Activated CD4-positive, alpha-beta T cell treated with anti-CD3 and anti-CD28 coated beads for 36 hours (primary cell): ENCODE data around the gene RNASE1. TPM values are rescaled to one million over a fixed set of nuclear protein-coding genes. Genes with fewer than 3 reads are reported as not detected.
"Not testable (repeated sequence)": the region's sequence is repeated elsewhere in the genome, so short reads cannot be mapped to it uniquely, and the experiment has no call there.

ENCODE experiments used
- ATAC-seq: fragments of 200-7000 bp; cut with Tn5 transposase; one replicate; pipeline ENCODE4 v1.10.0; 2021; ENCODE audit warnings: mild to moderate bottlenecking, moderate library complexity
- CTCF ChIA-PET: fragments of 350-600 bp; sonication (Branson Sonifier 250); formaldehyde crosslinking; loops from one replicate; lab custom pipeline; 2021; ENCODE audit warnings: antibody characterized with exemption; lab: Charles Lee
- POLR2A ChIA-PET: fragments of 350-600 bp; sonication (Branson Sonifier 250); formaldehyde crosslinking; loops from one replicate; lab custom pipeline; 2021; ENCODE audit warnings: antibody characterized with exemption, inconsistent platforms; lab: Charles Lee
- DNase-seq: peaks from one replicate; pipeline ENCODE4 v3.0.0-alpha.2; 2020
- H3K27ac Mint-ChIP-seq: one replicate; pipeline ENCODE4 v1.8.0; 2021; ENCODE audit warnings: mixed read lengths
- H3K27me3 Mint-ChIP-seq: one replicate; pipeline ENCODE4 v1.8.0; 2021; ENCODE audit warnings: mixed read lengths
- H3K36me3 Mint-ChIP-seq: one replicate; pipeline ENCODE4 v1.8.0; 2021; ENCODE audit warnings: low read depth, mixed read lengths
- H3K4me1 Mint-ChIP-seq: one replicate; pipeline ENCODE4 v1.8.0; 2021; ENCODE audit warnings: mixed read lengths
- H3K4me3 Mint-ChIP-seq: one replicate; pipeline ENCODE4 v1.8.0; 2021; ENCODE audit warnings: mild to moderate bottlenecking, moderate library complexity, mixed read lengths
- H3K9me3 Mint-ChIP-seq: one replicate; pipeline ENCODE4 v1.8.0; 2021; ENCODE audit warnings: low read depth, mixed read lengths
- intact Hi-C, 2 experiments: fragments of 100-400 bp; cut with DNase I in 1 of 2; cut with micrococcal nuclease in 1 of 2; formaldehyde crosslinking; loops; one replicate each; pipeline versions ENCODE4 v1.14.2 to v1.15.1; 2022 to 2024; cut with DNase I, micrococcal nuclease
- total RNA-seq, 2 experiments: library from RNA; stranded (reverse); gene quantifications; one replicate each; pipeline ENCODE4 v1.2.3, GENCODE V29; 2021

The RNASE1 gene
- total RNA-seq, 2 experiments from 2014 or later, result not detected

GRCh38 chr14:20826666-20827065 is 24.0 kb upstream of the RNASE1 start:
- ATAC-seq, H3K27me3 Mint-ChIP-seq, POLR2A ChIA-PET, H3K4me1 Mint-ChIP-seq, intact Hi-C loops, H3K27ac Mint-ChIP-seq, H3K36me3 Mint-ChIP-seq, H3K4me3 Mint-ChIP-seq, DNase-seq, H3K9me3 Mint-ChIP-seq: not testable (repeated sequence)
- CTCF ChIA-PET, result interaction anchor here (0.6 kb wide), 1 partner anchor 40 kb away, joined by 4 read pairs; no protein-coding TSS in a partner anchor

DNA sequence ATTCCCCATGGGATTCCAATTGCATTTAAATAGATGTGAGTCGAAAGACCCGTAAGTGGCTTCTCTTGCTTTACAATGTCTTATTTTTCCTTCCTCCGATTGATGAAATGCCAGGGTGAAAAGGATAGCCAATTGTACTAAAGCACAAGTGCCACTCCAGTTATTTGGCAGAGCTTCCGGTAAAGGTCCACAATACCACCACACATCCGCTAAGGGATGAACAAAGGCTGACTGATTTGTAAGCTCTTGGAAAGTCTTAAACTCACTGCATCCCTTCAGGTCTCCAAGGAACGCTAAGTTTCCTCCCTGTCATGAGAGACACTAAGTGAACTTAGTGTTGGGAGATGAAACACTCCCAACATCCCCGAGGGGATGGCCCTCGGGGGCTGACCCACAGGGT is 21.2 kb upstream of the RNASE1 start:
- intact Hi-C loops, result no loop called here
- ChIA-PET POLR2A (interaction anchor here (0.5 kb wide), 1 partner anchor 177 kb away, joined by 3 read pairs; no protein-coding TSS in a partner anchor), CTCF (no interaction called here)

GRCh38 chr14:20821521-20822108 is 19.0 kb upstream of the RNASE1 start:
- ATAC-seq, POLR2A ChIA-PET, H3K9me3 Mint-ChIP-seq, H3K27ac Mint-ChIP-seq, H3K27me3 Mint-ChIP-seq, intact Hi-C loops, DNase-seq, H3K4me1 Mint-ChIP-seq, CTCF ChIA-PET, H3K4me3 Mint-ChIP-seq, H3K36me3 Mint-ChIP-seq: not testable (repeated sequence)

More for the DNA sequence above, 21.2 kb upstream of the RNASE1 start:
- DNase-seq (no peak), ATAC-seq (no peak)
- H3K36me3 Mint-ChIP-seq, result no peaks in the 10 kb centered on the region
- peaks cover 8% of the 10 kb centered on the region for H3K4me1 Mint-ChIP-seq
- no peak overlapping the region for H3K27ac Mint-ChIP-seq
- peaks cover 4% of the 10 kb centered on the region for H3K9me3 Mint-ChIP-seq
- H3K4me3 Mint-ChIP-seq, result no peak overlapping the region
- H3K27me3 Mint-ChIP-seq, result peaks cover 2% of the 10 kb centered on the region

GRCh38 chr14:20820063-20820904 is 17.6 kb upstream of the RNASE1 start:
- ChIA-PET CTCF (no interaction called here), POLR2A (no interaction called here)

GRCh38 chr14:20818861-20819260 is 16.2 kb upstream of the RNASE1 start:
- Mint-ChIP-seq H3K27ac (no peak overlapping the region), H3K4me3 (no peak overlapping the region), H3K4me1 (no peaks in the 10 kb centered on the region), H3K9me3 (no peaks in the 10 kb centered on the region), H3K27me3 (peaks cover 2% of the 10 kb centered on the region), H3K36me3 (no peaks in the 10 kb centered on the region)
- DNase-seq, result peak; percentile 25
- CTCF ChIA-PET, result interaction anchor here (0.8 to 1.4 kb wide), 5 partner anchors 9 to 152 kb away, joined by 3 to 12 read pairs (median 4); no protein-coding TSS in a partner anchor
- intact Hi-C loops, result loop anchor here in 1 of 2 experiments (5.0 kb wide), 1 partner anchor 53 kb away; no protein-coding TSS in a partner anchor
- POLR2A ChIA-PET, result no interaction called here
- ATAC-seq, result no peak

More at GRCh38 chr14:20820063-20820904, 17.6 kb upstream of the RNASE1 start:
- Mint-ChIP-seq H3K4me3 (no peak overlapping the region), H3K27ac (no peak overlapping the region), H3K9me3 (no peaks in the 10 kb centered on the region), H3K4me1 (no peaks in the 10 kb centered on the region), H3K36me3 (no peaks in the 10 kb centered on the region), H3K27me3 (peaks cover 2% of the 10 kb centered on the region)
- ATAC-seq, result no peak
- intact Hi-C loops, result no loop called here
- no peak for DNase-seq

- H3K4me3 Mint-ChIP-seq, H3K27ac Mint-ChIP-seq, ATAC-seq, H3K9me3 Mint-ChIP-seq, H3K4me1 Mint-ChIP-seq, POLR2A ChIA-PET, DNase-seq, CTCF ChIA-PET, H3K36me3 Mint-ChIP-seq, H3K27me3 Mint-ChIP-seq: not testable (repeated sequence)
- intact Hi-C loops, result loop anchor here in 1 of 2 experiments (5.0 kb wide), 1 partner anchor 56 kb away; no protein-coding TSS in a partner anchor
These were observed 13.3 kb upstream of the RNASE1 start for GRCh38 chr14:20815946-20816345.

- ChIA-PET POLR2A (no interaction called here), CTCF (interaction anchor here (0.9 kb wide), 1 partner anchor 52 kb away, joined by 4 read pairs; no protein-coding TSS in a partner anchor)
- Mint-ChIP-seq H3K36me3 (no peaks in the 10 kb centered on the region), H3K4me3 (no peak overlapping the region), H3K9me3 (no peaks in the 10 kb centered on the region), H3K27me3 (no peaks in the 10 kb centered on the region), H3K27ac (no peak overlapping the region), H3K4me1 (no peaks in the 10 kb centered on the region)
- DNase-seq (no peak), ATAC-seq (no peak)
- intact Hi-C loops, result no loop called here
These were observed 9.6 kb upstream of the RNASE1 start for GRCh38 chr14:20811986-20812975.

- POLR2A ChIA-PET, result no interaction called here
- DNase-seq (no peak), ATAC-seq (no peak)
- Mint-ChIP-seq H3K27me3 (no peaks in the 10 kb centered on the region), H3K27ac (no peak overlapping the region), H3K4me1 (no peaks in the 10 kb centered on the region), H3K9me3 (no peaks in the 10 kb centered on the region), H3K36me3 (no peaks in the 10 kb centered on the region), H3K4me3 (no peak overlapping the region)
- intact Hi-C loops, result no loop called here
- CTCF ChIA-PET, result interaction anchor here (0.6 to 1.7 kb wide), 2 partner anchors 9 to 63 kb away, joined by 4 to 5 read pairs; no protein-coding TSS in a partner anchor
These were observed 7.3 kb upstream of the RNASE1 start for GRCh38 chr14:20809917-20810316.

DNA sequence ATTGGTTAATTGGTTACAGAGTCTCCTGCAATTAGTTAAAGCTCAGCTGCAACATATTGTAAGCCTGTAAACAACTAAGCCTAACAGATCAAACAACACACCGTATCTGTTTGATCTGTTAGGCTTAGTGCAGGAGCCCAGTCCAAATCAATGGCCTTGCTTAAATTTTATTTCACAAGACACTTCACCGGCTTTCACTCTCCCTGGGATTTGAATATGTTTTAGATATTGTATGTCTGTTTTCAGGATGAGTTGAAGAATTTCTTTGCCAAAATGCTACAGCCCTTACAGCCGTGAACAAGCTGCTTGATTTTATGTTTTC is 5.5 kb upstream of the RNASE1 start:
- no peaks in the 10 kb centered on the region for H3K27me3 Mint-ChIP-seq
- no peaks in the 10 kb centered on the region for H3K36me3 Mint-ChIP-seq
- DNase-seq, result no peak
- ATAC-seq, result no peak
- no peaks in the 10 kb centered on the region for H3K9me3 Mint-ChIP-seq
- POLR2A ChIA-PET, result no interaction called here
- no peak overlapping the region for H3K27ac Mint-ChIP-seq
- CTCF ChIA-PET, result interaction anchor here (0.5 kb wide), 1 partner anchor 9 kb away, joined by 3 read pairs; no protein-coding TSS in a partner anchor
- no peak overlapping the region for H3K4me3 Mint-ChIP-seq
- no peaks in the 10 kb centered on the region for H3K4me1 Mint-ChIP-seq
- intact Hi-C loops, result no loop called here

DNA sequence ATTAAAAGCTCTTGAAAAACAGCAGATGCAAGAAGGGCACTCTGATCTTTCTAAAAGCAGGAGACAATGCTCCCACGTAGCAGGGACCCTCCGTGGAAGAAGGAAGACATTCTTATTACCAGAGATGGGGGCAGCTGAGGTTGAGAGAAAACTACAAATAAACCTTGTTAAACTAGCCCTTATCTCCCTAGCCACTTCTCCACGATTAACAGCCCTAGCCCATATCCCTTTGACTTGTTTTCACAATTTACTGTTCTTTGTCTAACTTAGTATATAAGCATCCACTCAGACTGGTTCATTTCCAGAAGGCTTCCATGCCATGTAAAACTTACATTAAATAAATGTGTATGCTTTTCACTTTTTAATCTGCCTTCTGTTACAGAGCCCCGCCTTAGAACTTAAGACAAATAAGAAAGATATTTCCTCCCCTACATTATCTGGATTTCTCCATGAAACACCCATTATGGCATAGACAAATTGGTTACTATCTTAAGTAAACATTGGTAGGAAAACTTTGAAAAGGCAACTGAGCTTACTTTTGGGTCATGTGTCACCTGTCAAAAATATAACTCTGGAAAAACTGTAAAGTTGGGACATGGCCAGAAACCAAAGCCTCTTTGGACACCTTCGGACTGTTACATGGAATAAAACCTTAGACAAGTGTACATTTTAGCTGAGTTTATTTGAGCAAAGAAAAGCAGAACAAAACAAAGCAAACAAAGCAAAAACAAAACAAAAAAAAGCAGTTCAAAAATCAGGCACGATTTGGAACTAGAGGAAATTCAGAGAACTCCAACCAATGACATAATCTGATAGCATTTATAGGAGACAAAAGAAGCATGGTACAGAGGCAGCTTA is 4.9 kb upstream of the RNASE1 start:
- POLR2A ChIA-PET, result no interaction called here
- Mint-ChIP-seq H3K27ac (no peak overlapping the region), H3K4me3 (no peak overlapping the region), H3K36me3 (no peaks in the 10 kb centered on the region), H3K4me1 (no peaks in the 10 kb centered on the region), H3K27me3 (no peaks in the 10 kb centered on the region), H3K9me3 (no peaks in the 10 kb centered on the region)
- CTCF ChIA-PET, result interaction anchor here (0.5 to 0.9 kb wide), 2 partner anchors 10 to 66 kb away, joined by 3 read pairs; no protein-coding TSS in a partner anchor
- DNase-seq, result no peak
- intact Hi-C loops, result no loop called here
- no peak for ATAC-seq
